ENCODE results near the gene MRC1.

The MRC1 gene

GRCh38 chr10:17842641-17843040 is 33.5 kb downstream of the MRC1 start:
- no peak for DNase-seq
- Mint-ChIP-seq H3K9me3 (no peaks in the 10 kb centered on the region), H3K4me3 (no peak overlapping the region), H3K4me1 (no peaks in the 10 kb centered on the region), H3K36me3 (no peaks in the 10 kb centered on the region), H3K27me3 (peaks cover 4% of the 10 kb centered on the region), H3K27ac (no peak overlapping the region)
- CTCF ChIA-PET: no interaction called here

- CTCF ChIA-PET: no interaction called here
- H3K36me3 Mint-ChIP-seq: no peaks in the 10 kb centered on the region
- no peaks in the 10 kb centered on the region for H3K9me3 Mint-ChIP-seq
- no peaks in the 10 kb centered on the region for H3K27me3 Mint-ChIP-seq
- no peak for DNase-seq
- no peak overlapping the region for H3K4me3 Mint-ChIP-seq
- no peak overlapping the region for H3K27ac Mint-ChIP-seq
- no peaks in the 10 kb centered on the region for H3K4me1 Mint-ChIP-seq
Observed at GRCh38 chr10:17847585-17848296, 38.6 kb downstream of the MRC1 start.

- Mint-ChIP-seq H3K4me3 (no peak overlapping the region), H3K36me3 (no peaks in the 10 kb centered on the region), H3K27me3 (no peaks in the 10 kb centered on the region), H3K27ac (no peak overlapping the region), H3K4me1 (no peaks in the 10 kb centered on the region), H3K9me3 (no peaks in the 10 kb centered on the region)
- CTCF ChIA-PET: no interaction called here
- no peak for DNase-seq
Observed at GRCh38 chr10:17848646-17849045, 39.5 kb downstream of the MRC1 start.

GRCh38 chr10:17850501-17850900 is 41.4 kb downstream of the MRC1 start:
- no peak for DNase-seq
- Mint-ChIP-seq H3K9me3 (no peaks in the 10 kb centered on the region), H3K36me3 (no peaks in the 10 kb centered on the region), H3K27me3 (no peaks in the 10 kb centered on the region), H3K27ac (no peak overlapping the region), H3K4me1 (no peaks in the 10 kb centered on the region), H3K4me3 (no peak overlapping the region)
- CTCF ChIA-PET: no interaction called here

- CTCF ChIA-PET: no interaction called here
- no peak overlapping the region for H3K27ac Mint-ChIP-seq
- no peaks in the 10 kb centered on the region for H3K9me3 Mint-ChIP-seq
- H3K4me1 Mint-ChIP-seq: no peaks in the 10 kb centered on the region
- H3K27me3 Mint-ChIP-seq: no peaks in the 10 kb centered on the region
- H3K36me3 Mint-ChIP-seq: no peaks in the 10 kb centered on the region
- no peak overlapping the region for H3K4me3 Mint-ChIP-seq
- DNase-seq: no peak
Observed at GRCh38 chr10:17851611-17852010, 42.5 kb downstream of the MRC1 start.

GRCh38 chr10:17854044-17854652 is 45.0 kb downstream of the MRC1 start:
- DNase-seq: no peak
- no peak overlapping the region for H3K27ac Mint-ChIP-seq
- H3K9me3 Mint-ChIP-seq: no peaks in the 10 kb centered on the region
- CTCF ChIA-PET: no interaction called here
- no peaks in the 10 kb centered on the region for H3K4me1 Mint-ChIP-seq
- H3K36me3 Mint-ChIP-seq: no peaks in the 10 kb centered on the region
- H3K27me3 Mint-ChIP-seq: no peaks in the 10 kb centered on the region
- no peak overlapping the region for H3K4me3 Mint-ChIP-seq

- peaks cover 4% of the 10 kb centered on the region for H3K4me1 Mint-ChIP-seq
- no peaks in the 10 kb centered on the region for H3K27me3 Mint-ChIP-seq
- H3K36me3 Mint-ChIP-seq: no peaks in the 10 kb centered on the region
- no peak overlapping the region for H3K27ac Mint-ChIP-seq
- H3K4me3 Mint-ChIP-seq: no peak overlapping the region
- CTCF ChIA-PET: no interaction called here
- DNase-seq: no peak
- no peaks in the 10 kb centered on the region for H3K9me3 Mint-ChIP-seq
Observed at GRCh38 chr10:17857040-17857439, 47.9 kb downstream of the MRC1 start.

- CTCF ChIA-PET: no interaction called here
- Mint-ChIP-seq H3K4me1 (peaks cover 4% of the 10 kb centered on the region), H3K27me3 (no peaks in the 10 kb centered on the region), H3K4me3 (no peak overlapping the region), H3K27ac (no peak overlapping the region), H3K9me3 (no peaks in the 10 kb centered on the region), H3K36me3 (no peaks in the 10 kb centered on the region)
- no peak for DNase-seq
Observed at GRCh38 chr10:17859492-17860156, 50.5 kb downstream of the MRC1 start.

GRCh38 chr10:17861760-17862159 is 52.6 kb downstream of the MRC1 start:
- Mint-ChIP-seq H3K27ac (no peak overlapping the region), H3K36me3 (no peaks in the 10 kb centered on the region), H3K27me3 (no peaks in the 10 kb centered on the region), H3K4me1 (peaks cover 4% of the 10 kb centered on the region), H3K9me3 (no peaks in the 10 kb centered on the region), H3K4me3 (no peak overlapping the region)
- CTCF ChIA-PET: no interaction called here
- no peak for DNase-seq

GRCh38 chr10:17865351-17865750 is 56.2 kb downstream of the MRC1 start:
- DNase-seq: no peak
- Mint-ChIP-seq H3K4me1 (no peaks in the 10 kb centered on the region), H3K27ac (no peak overlapping the region), H3K27me3 (no peaks in the 10 kb centered on the region), H3K9me3 (no peaks in the 10 kb centered on the region), H3K4me3 (no peak overlapping the region), H3K36me3 (no peaks in the 10 kb centered on the region)
- CTCF ChIA-PET: no interaction called here

GRCh38 chr10:17866346-17866745 is 57.2 kb downstream of the MRC1 start:
- Mint-ChIP-seq H3K27ac (no peak overlapping the region), H3K27me3 (no peaks in the 10 kb centered on the region), H3K4me3 (no peak overlapping the region), H3K9me3 (no peaks in the 10 kb centered on the region), H3K36me3 (no peaks in the 10 kb centered on the region), H3K4me1 (no peaks in the 10 kb centered on the region)
- DNase-seq: no peak
- CTCF ChIA-PET: no interaction called here

- no peaks in the 10 kb centered on the region for H3K36me3 Mint-ChIP-seq
- H3K27ac Mint-ChIP-seq: no peak overlapping the region
Observed at GRCh38 chr10:17867056-17867455, 57.9 kb downstream of the MRC1 start.

GRCh38 chr10:17871036-17871435 is 61.9 kb downstream of the MRC1 start:
- DNase-seq: no peak
- H3K9me3 Mint-ChIP-seq: no peaks in the 10 kb centered on the region
- CTCF ChIA-PET: interaction anchor here (1.0 to 1.2 kb wide), 3 partner anchors 49 to 262 kb away, joined by 3 read pairs; no protein-coding TSS in a partner anchor
- no peaks in the 10 kb centered on the region for H3K27me3 Mint-ChIP-seq
- no peak overlapping the region for H3K27ac Mint-ChIP-seq
- no peaks in the 10 kb centered on the region for H3K36me3 Mint-ChIP-seq
- no peaks in the 10 kb centered on the region for H3K4me1 Mint-ChIP-seq
- no peak overlapping the region for H3K4me3 Mint-ChIP-seq

More at GRCh38 chr10:17867056-17867455, 57.9 kb downstream of the MRC1 start:
- CTCF ChIA-PET: interaction anchor here (0.6 kb wide), 1 partner anchor 21 kb away, joined by 3 read pairs; no protein-coding TSS in a partner anchor
- no peaks in the 10 kb centered on the region for H3K4me1 Mint-ChIP-seq
- no peak for DNase-seq
- no peaks in the 10 kb centered on the region for H3K27me3 Mint-ChIP-seq
- no peak overlapping the region for H3K4me3 Mint-ChIP-seq
- H3K9me3 Mint-ChIP-seq: no peaks in the 10 kb centered on the region

- Mint-ChIP-seq H3K4me3 (no peak overlapping the region), H3K9me3 (no peaks in the 10 kb centered on the region), H3K27me3 (no peaks in the 10 kb centered on the region), H3K27ac (no peak overlapping the region), H3K36me3 (no peaks in the 10 kb centered on the region), H3K4me1 (no peaks in the 10 kb centered on the region)
- DNase-seq: no peak
- CTCF ChIA-PET: interaction anchor here (0.9 to 1.2 kb wide), 3 partner anchors 255 to 264 kb away, joined by 3 read pairs; partner anchors contain the start of gene HACD1
Observed at GRCh38 chr10:17872191-17873091, 63.3 kb downstream of the MRC1 start.

All from activated naive CD4-positive, alpha-beta T cell treated with anti-CD3 and anti-CD28 coated beads, Interleukin-2, amount 10 ng/mL, durations not matched to agents 7 days and 5 days (primary cell).